Astrocyte (in vitro differentiated cells and primary cell): ENCODE results near the gene STK11IP. TPM values are rescaled to one million over a fixed set of nuclear protein-coding genes. Genes with fewer than 3 reads are reported as not detected.

Experiments
- DNase-seq: peaks from one replicate; pipeline ENCODE4 v3.0.0-alpha.2; 2010; ENCODE audit warnings: low read depth
- FAIRE-seq: peaks from 2 replicates; lab custom pipeline; 2011; peaks lifted over from hg19 to GRCh38; lab: Jason Lieb, UNC
- H2AFZ ChIP-seq: 2 replicates; pipeline ENCODE4 v1.6.0; 2012; ENCODE audit warnings: low read depth, low read length, inconsistent platforms
- H3K27ac ChIP-seq: 2 replicates; pipeline ENCODE4 v1.5.1; 2011; ENCODE audit warnings: low read depth, low read length, inconsistent platforms
- H3K27me3 ChIP-seq: 2 replicates; pipeline ENCODE4 v1.6.0; 2011; ENCODE audit warnings: low read length, inconsistent platforms; ENCODE audit not compliant: insufficient read depth
- H3K36me3 ChIP-seq: 2 replicates; pipeline ENCODE4 v1.5.1; 2011; ENCODE audit warnings: low read length, inconsistent platforms; ENCODE audit not compliant: insufficient read depth
- H3K4me1 ChIP-seq: 2 replicates; pipeline ENCODE4 v1.5.1; 2011; ENCODE audit warnings: low read length, inconsistent platforms; ENCODE audit not compliant: insufficient read depth
- H3K4me2 ChIP-seq: 2 replicates; pipeline ENCODE4 v1.6.0; 2012; ENCODE audit warnings: low read length, inconsistent platforms
- H3K4me3 ChIP-seq: 2 replicates; pipeline ENCODE4 v1.5.1; 2011; ENCODE audit warnings: low read depth, mild to moderate bottlenecking, low read length, inconsistent platforms; ENCODE audit not compliant: insufficient read depth
- H3K79me2 ChIP-seq: 2 replicates; pipeline ENCODE4 v1.6.0; 2012; ENCODE audit warnings: mild to moderate bottlenecking, low read length, inconsistent platforms; ENCODE audit not compliant: insufficient read depth
- H3K9ac ChIP-seq: 2 replicates; pipeline ENCODE4 v1.6.0; 2012; ENCODE audit warnings: mild to moderate bottlenecking, low read length, inconsistent platforms
- H3K9me3 ChIP-seq: 2 replicates; pipeline ENCODE4 v1.5.1; 2012; ENCODE audit warnings: low read depth, mild to moderate bottlenecking, low read length, inconsistent platforms; ENCODE audit not compliant: insufficient read depth
- H4K20me1 ChIP-seq: 2 replicates; pipeline ENCODE4 v1.6.0; 2012; ENCODE audit warnings: low read length, inconsistent platforms; ENCODE audit not compliant: insufficient read depth
- H3K27ac Mint-ChIP-seq: one replicate; pipeline ENCODE4 v1.8.0; 2021; ENCODE audit warnings: mild to moderate bottlenecking, mixed read lengths; ENCODE audit not compliant: unreplicated experiment
- H3K27me3 Mint-ChIP-seq: one replicate; pipeline ENCODE4 v1.8.0; 2021; ENCODE audit warnings: low read depth, mixed read lengths; ENCODE audit not compliant: unreplicated experiment
- H3K36me3 Mint-ChIP-seq: one replicate; pipeline ENCODE4 v1.8.0; 2021; ENCODE audit warnings: low read depth, mixed read lengths; ENCODE audit not compliant: unreplicated experiment
- H3K4me1 Mint-ChIP-seq: one replicate; pipeline ENCODE4 v1.8.0; 2021; ENCODE audit warnings: low read depth, mixed read lengths; ENCODE audit not compliant: unreplicated experiment
- H3K4me3 Mint-ChIP-seq: one replicate; pipeline ENCODE4 v1.8.0; 2021; ENCODE audit warnings: mild to moderate bottlenecking, moderate library complexity, mixed read lengths; ENCODE audit not compliant: unreplicated experiment
- H3K9me3 Mint-ChIP-seq: one replicate; pipeline ENCODE4 v1.8.0; 2021; ENCODE audit warnings: mild to moderate bottlenecking, mixed read lengths; ENCODE audit not compliant: unreplicated experiment
- EZH2 ChIP-seq: IDR thresholded peaks from 2 replicates; pipeline ENCODE4 v1.6.1; 2012; ENCODE audit warnings: mild to moderate bottlenecking, low read length, inconsistent platforms; ENCODE audit not compliant: insufficient read depth
- total RNA-seq: library from RNA; stranded (reverse); gene quantifications from 2 replicates; pipeline ENCODE4 v1.2.1, GENCODE V29; 2021
- TF ChIP-seq, protein P1 (sequence below): IDR thresholded peaks from 2 replicates; pipeline ENCODE4 v1.5.1; 2011; ENCODE audit warnings: low read depth, mild to moderate bottlenecking, inconsistent platforms, low read length, moderate library complexity; ENCODE audit not compliant: insufficient read depth

STK11IP gene
- total RNA-seq, 1 donor from 2014 or later = 24.9 TPM

DNA sequence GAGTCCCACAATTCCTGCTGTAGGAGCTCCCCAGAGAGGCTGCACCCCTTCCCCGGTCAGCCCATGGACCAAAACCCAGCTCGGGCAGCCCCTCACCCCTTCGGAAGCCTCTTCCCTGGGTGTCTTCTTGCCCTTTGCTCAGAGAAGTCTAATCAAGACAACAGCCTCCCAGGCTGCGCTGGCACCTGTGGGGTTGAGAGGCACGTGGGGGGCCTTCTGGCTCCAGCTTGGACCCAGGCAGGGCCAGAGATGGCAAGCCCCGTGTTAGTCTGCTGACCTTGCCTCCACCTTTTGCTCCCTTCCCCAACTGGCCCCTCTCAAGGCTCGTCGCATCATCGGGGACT lies 40.2 kb downstream of the STK11IP start:
- Mint-ChIP-seq H3K4me3 (no peak overlapping the region), H3K4me1 (peaks cover 2% of the 10 kb centered on the region), H3K36me3 (peaks cover 27% of the 10 kb centered on the region), H3K9me3 (no peaks in the 10 kb centered on the region), H3K27me3 (peaks cover 8% of the 10 kb centered on the region), H3K27ac (no peak overlapping the region)
- Histone ChIP-seq H3K4me2 (no peak overlapping the region), H3K4me3 (no peak overlapping the region), H3K4me1 (peaks cover 3% of the 10 kb centered on the region), H3K27me3 (no peaks in the 10 kb centered on the region), H3K9ac (no peak overlapping the region), H3K79me2 (no peaks in the 10 kb centered on the region), H3K36me3 (peaks cover 4% of the 10 kb centered on the region), H3K27ac (no peak overlapping the region), H2AFZ (no peak overlapping the region), H3K9me3 (no peaks in the 10 kb centered on the region), H4K20me1 (no peaks in the 10 kb centered on the region)
- TF ChIP-seq, protein P1, sequence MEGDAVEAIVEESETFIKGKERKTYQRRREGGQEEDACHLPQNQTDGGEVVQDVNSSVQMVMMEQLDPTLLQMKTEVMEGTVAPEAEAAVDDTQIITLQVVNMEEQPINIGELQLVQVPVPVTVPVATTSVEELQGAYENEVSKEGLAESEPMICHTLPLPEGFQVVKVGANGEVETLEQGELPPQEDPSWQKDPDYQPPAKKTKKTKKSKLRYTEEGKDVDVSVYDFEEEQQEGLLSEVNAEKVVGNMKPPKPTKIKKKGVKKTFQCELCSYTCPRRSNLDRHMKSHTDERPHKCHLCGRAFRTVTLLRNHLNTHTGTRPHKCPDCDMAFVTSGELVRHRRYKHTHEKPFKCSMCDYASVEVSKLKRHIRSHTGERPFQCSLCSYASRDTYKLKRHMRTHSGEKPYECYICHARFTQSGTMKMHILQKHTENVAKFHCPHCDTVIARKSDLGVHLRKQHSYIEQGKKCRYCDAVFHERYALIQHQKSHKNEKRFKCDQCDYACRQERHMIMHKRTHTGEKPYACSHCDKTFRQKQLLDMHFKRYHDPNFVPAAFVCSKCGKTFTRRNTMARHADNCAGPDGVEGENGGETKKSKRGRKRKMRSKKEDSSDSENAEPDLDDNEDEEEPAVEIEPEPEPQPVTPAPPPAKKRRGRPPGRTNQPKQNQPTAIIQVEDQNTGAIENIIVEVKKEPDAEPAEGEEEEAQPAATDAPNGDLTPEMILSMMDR = no peak
- FAIRE-seq (no peak), DNase-seq (no peak)

DNA sequence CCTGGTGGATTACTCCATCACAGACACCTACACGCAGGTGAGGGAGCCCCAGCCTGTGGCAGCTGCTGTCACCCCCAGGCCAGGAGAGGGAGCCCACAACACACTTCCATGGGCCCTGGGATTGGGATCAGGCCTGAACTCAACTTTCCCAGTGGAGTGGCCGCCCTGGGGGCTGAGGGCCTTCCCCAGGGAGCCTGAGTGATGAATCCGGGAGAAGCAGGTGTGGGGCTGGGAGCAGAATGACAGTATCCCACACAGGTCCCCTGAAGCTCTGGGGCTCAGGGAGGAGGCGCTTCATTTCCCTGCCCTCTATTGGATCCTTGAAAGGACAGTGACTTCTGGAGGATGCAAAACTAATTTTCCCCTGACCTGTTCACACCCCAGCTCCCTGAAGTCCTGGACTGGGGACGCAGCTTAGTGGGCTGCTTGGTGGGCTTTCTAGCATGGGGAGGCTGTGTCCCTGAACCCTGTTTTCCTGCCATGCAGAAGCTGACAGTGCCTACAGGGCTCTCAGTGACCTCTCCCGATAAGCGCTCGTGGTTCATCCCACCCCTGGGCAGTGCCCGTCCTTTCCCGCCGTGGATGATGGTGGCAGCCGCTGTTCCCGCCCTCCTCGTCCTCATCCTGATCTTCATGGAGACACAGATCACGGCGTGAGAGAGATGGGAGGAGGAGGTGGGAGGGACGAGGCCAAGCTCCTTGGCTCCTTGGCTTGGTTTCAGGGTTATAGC lies 40.7 kb downstream of the STK11IP start:
- H3K9ac ChIP-seq = no peak overlapping the region
- no peaks in the 10 kb centered on the region for H3K27me3 ChIP-seq
- H2AFZ ChIP-seq = no peak overlapping the region
- H3K79me2 ChIP-seq = no peaks in the 10 kb centered on the region
- Mint-ChIP-seq H3K36me3 (peaks cover 23% of the 10 kb centered on the region), H3K27me3 (peaks cover 8% of the 10 kb centered on the region), H3K4me3 (no peak overlapping the region), H3K4me1 (peaks cover 3% of the 10 kb centered on the region), H3K27ac (no peak overlapping the region), H3K9me3 (no peaks in the 10 kb centered on the region)
- no peak for TF ChIP-seq EZH2
- TF ChIP-seq, protein P1 = no peak
- FAIRE-seq = no peak
- H3K4me1 ChIP-seq = peaks cover 5% of the 10 kb centered on the region
- no peak overlapping the region for H3K27ac ChIP-seq
- no peak overlapping the region for H3K4me2 ChIP-seq
- H4K20me1 ChIP-seq = no peaks in the 10 kb centered on the region
- DNase-seq = no peak
- H3K9me3 ChIP-seq = no peaks in the 10 kb centered on the region
- no peak overlapping the region for H3K4me3 ChIP-seq
- peaks cover 4% of the 10 kb centered on the region for H3K36me3 ChIP-seq
